GM12874 (cell line): ENCODE results near the gene GALNT2.

Source experiments
- TF ChIP-seq, protein P1 (sequence below): IDR thresholded peaks from 2 replicates; pipeline ENCODE4 v1.5.1; 2011; ENCODE audit warnings: low read depth, mild to moderate bottlenecking, control low read depth, low read length, moderate library complexity; ENCODE audit not compliant: insufficient read depth

Gene GALNT2

DNA sequence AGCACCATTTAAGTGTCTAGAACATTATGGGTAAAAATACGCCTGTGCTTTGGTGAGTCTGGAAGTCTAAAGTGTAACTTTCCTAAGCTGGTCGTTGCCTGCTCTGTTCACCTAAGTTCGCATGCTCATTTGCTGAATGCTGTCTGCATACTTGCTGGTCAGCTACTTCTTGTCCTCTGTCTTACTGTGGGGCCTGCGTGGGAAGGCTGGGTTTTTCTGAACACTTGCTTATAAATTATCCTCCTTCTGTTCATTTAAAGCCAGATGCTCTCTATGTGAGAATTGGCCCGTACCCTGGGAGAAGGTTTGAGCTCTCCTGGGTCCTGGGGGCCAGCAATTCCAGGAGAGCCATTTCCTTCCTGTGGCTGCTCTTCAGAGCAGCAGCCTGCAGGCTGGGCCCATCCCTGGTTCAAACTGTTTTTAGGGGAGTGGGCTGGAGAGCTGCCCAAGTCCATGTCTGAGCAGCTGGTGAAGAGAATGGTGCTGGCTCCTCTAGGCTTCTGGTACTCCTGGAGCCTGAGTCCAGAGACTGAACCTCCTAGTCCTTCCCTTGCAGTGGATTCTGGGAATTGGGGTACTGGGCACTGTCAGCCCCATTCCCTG is 75.7 kb downstream of the GALNT2 start:
- TF ChIP-seq, protein P1, sequence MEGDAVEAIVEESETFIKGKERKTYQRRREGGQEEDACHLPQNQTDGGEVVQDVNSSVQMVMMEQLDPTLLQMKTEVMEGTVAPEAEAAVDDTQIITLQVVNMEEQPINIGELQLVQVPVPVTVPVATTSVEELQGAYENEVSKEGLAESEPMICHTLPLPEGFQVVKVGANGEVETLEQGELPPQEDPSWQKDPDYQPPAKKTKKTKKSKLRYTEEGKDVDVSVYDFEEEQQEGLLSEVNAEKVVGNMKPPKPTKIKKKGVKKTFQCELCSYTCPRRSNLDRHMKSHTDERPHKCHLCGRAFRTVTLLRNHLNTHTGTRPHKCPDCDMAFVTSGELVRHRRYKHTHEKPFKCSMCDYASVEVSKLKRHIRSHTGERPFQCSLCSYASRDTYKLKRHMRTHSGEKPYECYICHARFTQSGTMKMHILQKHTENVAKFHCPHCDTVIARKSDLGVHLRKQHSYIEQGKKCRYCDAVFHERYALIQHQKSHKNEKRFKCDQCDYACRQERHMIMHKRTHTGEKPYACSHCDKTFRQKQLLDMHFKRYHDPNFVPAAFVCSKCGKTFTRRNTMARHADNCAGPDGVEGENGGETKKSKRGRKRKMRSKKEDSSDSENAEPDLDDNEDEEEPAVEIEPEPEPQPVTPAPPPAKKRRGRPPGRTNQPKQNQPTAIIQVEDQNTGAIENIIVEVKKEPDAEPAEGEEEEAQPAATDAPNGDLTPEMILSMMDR: no peak

DNA sequence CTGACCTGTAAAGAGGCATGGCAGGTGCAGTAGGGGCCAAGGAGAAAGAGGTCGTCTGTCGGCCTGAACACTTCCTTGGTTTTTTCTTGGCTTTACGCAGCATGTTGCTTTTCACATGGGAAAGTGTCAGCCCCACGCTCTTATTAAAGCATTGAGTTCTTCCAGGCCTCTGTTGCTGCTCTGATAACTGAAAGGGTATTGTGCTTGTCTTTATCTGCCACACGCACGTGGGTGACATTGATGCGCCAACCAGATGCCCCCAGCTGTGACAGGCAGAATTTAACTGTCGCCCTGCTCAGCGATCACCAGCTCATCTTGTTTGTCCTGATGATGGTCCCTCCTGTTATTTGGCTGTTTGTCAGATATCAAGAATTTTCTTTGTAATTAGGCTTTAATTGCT is 76.5 kb downstream of the GALNT2 start:
- TF ChIP-seq, protein P1: no peak

DNA sequence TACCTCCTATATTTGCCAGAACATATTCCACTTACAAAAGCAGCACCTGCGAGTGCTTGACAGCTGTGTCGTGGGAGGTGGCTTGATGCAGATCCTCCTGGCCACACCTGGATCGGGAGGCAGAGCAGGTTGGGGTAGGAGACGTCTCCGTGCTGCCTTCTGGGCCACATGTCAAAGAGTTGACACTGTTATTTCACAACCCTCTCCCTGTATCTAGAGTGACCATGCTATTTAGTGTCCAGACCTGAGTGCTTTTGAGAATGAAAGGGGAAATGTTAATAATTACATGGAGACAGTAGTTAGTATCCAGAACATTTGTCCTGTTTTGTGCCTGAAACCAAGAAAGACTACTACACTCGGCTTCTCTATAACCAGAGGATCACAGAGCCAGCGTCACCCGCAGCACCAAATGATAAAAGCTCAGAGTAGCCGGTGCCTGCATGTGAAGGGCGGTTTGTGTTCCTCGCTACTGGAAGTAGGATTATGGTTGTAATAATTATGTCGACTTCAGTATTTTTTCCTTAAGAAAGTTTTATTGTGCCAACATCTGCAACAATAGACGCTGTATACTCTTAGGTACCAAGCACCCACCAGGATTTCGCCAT is 77.1 kb downstream of the GALNT2 start:
- TF ChIP-seq, protein P1: no peak

DNA sequence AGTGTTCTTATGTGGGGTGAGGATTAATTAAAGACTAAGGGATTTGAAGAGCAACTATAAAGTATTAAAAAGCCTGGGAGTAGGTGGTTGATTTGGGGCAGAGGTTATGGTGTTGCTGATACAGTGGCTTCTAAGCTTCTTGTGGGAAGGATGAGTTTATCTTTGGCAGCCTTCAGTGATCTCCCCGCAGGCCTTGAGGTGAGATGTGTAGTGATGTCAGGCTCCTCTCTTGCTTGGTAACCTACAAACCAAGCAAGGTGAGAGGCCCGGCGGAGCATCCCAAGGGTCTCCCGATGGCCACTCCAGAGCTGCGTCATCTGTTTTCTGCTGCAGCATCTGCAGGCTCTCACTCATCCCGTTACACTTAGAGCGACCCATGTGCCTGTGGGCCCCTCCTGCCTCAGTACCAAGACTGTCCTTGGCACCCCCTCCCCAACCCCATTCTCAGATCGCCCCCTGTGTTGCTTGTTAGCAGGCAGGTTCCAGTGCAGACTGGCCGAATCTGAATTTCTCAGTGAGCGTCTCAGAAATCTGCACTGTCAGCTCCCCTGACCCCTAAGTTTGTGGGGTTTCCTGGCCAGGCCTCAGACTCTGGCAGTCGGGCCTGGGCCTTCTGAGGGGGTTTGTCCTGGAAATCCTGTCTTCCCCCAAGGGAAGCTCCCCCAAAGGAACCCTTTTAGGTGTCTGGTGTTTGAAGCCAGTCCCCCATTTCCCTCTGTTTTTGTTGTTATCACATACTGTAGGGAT is 77.9 kb downstream of the GALNT2 start:
- TF ChIP-seq, protein P1: no peak

DNA sequence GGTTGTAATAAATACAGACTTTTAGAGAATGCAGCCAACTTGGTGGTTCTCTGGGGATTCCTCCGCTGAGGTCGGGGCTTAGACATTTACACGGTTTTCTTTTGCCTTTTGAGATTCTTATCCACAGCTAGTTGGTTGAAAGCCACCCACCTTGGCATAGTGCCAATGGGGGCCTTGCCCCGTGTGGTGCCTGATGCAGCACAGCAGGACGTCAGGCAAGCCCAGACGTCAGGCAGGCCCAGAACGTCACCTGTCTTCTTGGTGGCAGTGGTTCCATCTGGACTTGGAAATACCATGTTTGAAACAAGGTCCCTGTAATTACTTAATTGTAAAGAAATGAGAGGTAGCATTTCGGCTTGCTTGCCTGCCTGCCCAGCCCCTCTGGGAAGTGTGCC is 78.5 kb downstream of the GALNT2 start:
- TF ChIP-seq, protein P1: no peak

DNA sequence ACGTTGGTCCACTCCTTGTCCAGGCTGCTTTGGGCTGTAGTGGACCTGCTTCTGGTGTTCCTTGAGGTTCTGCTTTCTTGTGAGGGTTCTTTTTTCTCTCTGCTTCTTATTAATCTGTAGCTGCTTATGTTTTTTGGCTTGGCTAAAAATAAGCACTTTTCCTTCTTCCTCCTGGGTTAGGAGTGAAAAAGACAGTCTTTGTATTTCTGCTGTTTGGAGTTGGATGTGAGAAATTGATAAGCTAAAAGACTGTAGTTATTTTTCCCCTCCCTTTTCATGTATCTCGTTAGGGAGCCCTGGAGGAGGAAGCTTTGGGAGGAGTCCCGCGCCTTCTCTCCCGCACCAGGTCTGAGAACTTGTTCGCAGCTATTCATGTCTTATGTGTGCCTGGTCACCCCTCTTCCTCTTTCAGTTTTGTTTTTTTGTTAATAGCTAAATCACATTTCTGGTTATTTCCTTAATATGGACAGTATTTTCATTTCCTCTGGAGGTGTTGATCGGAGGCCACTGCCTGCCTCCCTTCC is 79.0 kb downstream of the GALNT2 start:
- TF ChIP-seq, protein P1: no peak

DNA sequence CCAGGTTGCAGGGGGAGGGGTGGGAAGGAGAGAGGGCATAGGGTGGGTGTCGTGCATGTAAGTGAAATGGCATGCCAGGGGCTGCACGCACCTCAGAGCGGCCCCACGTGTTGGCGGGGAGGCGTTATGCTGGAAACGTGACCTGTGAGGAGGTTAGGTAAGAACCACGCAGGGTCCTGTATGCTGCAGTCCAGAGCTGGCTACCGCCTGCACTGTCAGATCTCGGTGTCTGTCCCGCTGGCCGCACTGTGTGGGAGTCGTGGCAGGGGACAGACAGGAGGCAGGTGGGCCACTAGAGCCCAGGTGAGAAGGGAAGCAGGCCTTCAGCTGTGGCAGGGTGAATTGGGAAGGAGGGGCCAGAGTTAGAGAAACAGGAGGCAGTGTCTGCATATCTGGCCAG is 79.7 kb downstream of the GALNT2 start:
- TF ChIP-seq, protein P1: no peak
